HG03342 (cell line): ENCODE data around the gene JSRP1.

Experiments
- ATAC-seq: cut with Tn5 transposase; IDR thresholded peaks from one replicate; pipeline ENCODE4 v1.9.1; 2021; ENCODE audit warnings: mild to moderate bottlenecking, moderate library complexity; ENCODE audit not compliant: unreplicated experiment

The JSRP1 gene

DNA sequence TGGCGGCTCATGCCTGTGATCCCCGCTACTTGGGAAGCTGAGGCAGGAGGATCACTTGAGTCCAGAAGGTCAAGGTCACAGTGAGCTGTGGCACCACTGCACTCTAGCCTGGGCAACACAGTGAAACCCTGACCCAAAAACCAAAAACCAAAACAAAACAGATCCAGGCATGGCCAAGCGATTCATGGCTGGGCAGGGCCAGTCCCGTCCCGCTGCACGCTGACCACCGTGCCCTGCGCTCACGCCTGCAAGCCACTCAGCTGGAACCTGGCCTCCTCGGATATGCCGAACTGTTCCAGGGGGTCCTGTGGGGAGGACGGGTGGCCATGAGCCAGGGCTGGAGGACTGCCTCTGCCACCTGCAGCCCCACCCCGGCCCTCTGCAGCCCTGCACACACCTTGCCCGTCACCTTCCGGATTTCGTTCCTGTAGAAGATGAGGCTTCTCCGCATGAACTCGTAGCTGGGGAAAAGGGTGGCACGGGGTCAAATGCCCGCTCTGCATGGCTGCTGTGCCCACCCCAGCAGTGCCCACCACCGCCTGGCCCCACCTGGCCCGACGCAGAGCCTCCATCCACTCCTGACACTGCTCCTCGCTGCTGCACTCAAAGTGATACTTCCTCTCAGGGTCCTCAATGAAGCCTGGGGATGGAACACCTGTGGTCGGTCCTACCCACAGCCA is 22.5 kb downstream of the JSRP1 start:
- no peak for ATAC-seq

DNA sequence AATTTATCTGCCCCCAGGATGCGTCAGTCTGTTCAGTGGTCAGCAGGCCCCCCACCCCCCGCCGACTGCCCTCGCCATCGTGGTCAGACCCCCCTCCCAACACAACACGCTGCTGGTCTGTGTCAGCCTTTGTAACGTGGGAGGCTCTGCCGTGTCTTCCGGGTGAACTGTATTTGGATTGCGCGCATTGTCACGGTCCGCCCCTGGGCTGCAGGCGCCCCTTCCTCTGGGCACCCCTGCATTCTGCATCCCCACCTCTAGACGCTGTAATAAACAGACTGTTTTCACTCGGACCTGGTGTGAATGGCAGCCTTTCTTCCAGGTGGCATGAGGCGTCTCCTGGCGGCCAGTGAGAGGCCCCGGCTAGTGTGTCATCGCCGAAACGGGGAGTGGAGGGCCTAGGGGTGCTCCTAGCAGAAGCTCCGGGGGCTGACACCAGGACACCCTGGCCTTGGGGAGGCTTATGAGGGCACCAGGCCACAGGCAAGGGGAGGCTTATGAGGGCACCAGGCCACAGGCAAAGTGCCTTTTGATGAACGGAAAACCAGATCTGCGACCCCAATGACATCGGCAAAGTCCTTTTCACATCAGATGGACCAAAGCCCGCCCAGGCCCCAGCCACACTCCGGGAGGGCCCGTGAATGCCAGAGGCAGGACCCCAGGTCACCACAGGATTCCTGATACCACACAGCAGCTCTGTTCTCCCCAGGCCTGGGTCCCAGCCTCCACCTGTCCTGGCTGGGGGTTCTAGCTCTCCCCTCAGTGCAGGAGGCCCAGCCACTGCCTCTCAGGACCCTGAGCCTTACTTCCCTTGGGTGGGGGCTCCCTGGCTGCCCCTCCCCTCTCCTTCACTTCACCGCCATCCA is 23.7 kb downstream of the JSRP1 start:
- no peak for ATAC-seq

DNA sequence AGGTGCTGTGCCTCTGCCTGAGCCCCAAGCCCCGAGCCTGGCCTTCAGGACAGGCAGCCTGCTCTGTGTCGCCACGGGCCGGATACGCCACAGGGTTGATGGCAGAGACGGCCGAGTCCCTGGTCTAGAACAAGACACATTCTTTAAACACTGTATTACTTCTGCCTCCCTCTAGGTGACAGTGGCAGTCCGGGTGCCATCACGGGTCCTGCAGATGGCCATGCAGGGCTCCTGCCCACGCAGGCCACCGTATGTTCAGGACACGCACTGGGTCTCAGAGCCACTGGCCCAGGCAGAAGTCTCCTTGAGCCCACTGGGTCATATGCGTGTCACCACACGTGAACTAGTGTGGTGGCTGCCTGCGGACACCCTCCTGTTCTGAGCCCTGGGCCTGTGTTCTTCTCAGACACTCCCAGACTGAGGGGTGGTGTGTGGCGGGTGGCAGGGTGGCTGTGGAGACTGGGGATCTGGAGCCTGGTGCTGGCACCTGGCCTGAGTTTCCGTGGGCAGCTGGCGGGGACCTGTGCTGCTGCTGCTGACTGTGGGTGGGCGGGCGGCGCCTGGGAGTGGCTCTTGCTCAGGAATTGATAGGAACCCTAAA is 24.5 kb downstream of the JSRP1 start:
- ATAC-seq = no peak

DNA sequence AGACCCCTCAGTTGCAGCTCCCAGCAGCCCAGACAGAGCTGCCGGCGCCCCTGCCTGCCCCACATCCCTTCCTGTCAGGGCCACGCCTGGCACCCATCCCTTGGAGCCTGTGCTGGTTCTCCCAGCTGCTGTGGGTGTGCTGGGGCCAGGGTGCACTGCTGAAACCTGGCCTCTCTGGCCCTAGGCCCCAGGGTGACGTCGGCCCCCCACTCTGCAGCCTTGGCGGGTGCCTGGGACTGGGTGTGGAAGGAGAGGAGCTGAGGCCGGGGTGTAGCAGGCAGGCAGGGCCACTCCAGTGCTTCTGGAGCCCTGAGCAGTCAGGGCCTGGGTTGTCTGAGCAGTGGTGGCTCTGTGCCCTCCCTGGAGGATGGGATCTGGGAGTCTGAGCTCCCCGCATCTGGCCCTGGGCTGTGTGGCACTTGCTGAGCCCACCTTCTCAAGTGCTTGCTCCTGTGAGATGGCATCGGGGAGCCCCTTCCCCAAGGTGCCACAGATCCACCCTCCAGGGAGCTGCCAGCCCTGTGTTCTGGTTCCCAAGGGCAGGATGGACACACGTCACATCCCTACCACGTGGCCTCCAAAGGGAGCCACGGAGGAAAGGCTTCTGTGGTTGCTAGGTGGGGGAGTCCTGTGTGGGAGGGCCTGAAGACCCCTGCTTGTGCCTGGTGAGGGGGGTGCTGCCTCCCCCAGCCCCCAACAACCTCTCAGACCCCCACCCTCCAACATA is 25.2 kb downstream of the JSRP1 start:
- ATAC-seq = no peak

DNA sequence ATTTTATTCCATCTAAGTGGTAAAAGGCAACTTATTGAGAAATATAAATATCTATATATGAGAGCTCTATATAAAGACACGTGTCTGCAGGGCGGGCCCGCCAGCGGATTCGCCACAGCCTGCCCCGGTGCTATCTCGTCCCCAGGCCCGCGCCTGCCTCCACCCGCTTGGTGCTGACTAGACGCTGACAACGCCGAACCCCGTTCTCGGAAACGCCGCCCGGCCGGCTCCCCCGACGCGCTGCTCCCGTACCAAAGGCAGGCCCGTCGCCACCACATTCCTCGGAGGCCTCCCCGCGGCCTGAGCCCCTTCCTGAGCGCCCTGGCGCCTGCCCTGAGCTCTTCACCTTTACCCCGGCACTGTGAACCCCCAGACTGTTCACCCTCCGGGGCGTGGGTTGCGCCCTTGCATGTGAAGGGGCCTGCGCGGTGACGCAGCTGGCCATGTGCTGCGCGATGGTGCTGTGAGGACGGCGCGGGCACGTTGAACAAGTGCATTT is 26.1 kb downstream of the JSRP1 start:
- no peak for ATAC-seq

DNA sequence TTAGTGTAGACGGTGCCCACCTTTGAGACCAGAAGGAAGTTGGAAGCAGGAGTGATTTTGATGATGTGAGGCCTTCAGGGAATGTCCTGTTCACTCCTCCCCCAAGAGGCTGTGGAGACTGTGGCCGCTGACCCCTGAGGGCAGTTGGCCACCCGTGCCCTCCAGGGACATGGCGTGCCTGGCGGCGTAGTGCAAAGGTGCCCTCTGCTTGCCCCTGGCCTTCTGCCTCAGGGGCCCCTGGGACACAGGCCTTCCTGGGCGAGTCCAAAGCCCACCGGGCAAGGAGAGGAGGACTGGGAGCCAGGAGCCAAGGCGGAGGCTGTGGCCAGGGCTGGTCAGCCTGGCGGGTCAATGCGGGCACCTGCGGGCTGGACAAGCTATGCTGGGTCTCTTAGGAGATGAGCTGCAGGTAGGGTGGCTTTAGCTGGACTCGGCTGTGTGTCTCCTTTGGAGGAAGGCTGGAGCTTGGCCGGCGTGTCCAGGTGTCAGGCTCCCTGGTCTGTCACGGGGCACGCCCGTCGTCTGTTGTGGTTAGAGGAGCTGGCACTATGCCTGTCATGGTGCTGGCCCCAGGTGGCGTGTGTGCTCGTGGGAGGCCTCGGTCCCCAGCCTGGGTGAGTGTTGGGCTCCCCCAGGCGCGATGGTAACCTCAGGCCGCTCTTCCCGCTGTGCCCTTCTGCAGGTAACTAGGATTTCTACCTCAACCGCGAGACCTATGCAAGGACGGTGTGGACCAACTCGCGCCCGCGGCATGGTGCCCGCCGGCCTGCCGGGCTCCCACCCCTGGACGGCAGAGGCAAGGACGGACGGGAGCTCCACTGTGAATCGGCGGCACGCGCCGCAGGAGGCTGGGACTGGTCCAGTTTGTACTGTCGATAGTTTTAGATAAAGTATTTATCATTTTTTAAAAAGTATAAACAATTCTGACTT is 26.8 kb downstream of the JSRP1 start:
- ATAC-seq = no peak

DNA sequence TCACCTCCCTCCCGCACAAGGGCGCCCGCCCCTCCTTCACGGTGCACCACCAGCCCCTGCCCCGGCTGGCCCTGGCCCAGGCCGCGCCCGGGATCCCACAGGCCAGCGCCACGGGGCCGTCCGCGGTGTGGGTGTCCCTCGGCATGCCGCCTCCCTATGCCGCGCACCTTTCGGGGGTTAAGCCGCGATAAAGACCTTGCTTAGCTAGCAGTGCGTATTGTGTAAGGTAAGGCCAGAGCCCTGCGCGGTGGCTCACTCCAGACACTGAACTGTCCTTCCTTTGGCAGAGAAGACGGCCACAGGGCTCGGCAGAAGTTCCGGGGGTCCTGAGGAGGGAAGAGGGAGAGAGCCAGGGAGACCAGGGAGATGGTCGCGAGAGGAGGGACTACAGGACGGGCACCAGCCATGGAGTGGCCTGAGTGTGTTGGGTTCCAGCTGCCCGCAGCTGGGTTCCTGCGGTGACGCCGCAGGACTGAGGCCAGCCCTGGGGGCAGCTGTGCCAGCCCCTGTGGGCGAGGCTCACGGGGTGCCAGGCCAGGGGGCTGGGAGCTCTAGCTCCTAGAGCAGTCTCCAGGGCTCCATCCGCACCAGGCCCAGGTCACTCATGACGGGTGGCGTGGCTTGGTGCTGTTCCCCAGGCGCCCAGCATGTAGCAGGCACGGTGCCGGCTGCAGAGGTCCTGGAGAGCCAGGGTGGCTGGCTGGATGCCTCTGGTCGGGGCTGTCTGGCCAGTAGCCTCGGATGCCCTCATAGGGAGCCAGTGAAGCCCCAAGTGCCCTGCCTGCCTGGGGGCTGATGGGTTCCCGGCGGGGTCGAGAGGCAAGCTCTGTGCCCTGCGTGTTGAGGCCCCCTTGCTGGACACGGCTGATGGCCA is 27.8 kb downstream of the JSRP1 start:
- no peak for ATAC-seq

DNA sequence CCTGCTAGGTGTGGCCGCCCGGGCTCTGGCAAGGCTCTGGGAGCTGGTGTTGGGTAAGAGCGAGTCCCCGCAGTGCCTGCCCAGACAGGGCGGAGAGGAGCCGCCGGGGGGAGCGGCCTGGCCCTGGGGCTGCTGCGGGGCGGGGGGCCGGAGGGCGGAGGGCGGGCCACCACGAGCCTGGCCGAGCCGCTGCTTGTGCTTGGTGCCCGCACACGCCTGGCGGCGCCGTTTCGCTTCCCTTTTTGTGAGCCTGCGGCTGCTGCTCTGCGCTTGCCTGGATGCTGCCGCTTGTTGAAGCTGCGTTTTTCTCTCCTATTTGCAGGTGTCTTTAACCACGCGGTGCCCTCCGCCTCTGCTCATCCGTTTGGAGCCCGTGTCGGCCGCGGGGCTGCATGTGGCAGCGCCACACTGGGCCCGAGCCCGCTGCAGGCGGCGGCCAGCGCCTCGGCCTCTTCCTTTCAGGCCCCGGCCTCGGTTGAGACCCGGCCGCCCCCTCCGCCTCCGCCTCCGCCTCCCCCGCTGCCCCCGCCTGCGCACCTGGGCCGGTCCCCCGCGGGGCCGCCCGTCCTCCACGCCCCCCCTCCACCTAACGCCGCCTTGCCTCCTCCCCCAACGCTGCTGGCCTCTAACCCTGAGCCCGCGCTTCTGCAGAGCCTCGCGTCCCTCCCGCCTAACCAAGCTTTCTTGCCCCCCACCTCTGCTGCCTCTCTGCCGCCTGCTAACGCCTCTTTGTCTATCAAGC is 28.6 kb downstream of the JSRP1 start:
- ATAC-seq = no peak

DNA sequence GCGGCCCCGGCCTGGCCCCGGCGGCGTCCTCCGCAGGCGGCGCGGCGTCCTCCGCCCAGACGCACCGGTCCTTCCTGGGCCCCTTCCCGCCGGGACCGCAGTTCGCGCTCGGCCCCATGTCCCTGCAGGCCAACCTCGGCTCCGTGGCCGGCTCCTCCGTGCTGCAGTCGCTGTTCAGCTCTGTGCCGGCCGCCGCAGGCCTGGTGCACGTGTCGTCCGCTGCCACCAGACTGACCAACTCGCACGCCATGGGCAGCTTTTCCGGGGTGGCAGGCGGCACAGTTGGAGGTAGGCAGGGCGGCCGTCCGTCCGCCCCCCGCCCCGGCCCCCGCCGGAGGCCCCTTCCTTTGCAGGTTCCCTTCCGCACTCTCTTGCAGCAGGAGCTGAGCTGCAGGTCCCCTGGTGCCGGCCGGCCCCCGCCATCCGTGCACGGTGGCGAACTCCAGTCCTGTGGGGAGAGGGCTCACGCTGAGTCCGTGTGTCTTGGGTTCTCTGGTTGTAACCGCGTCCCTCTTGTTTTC is 29.3 kb downstream of the JSRP1 start:
- ATAC-seq = no peak

DNA sequence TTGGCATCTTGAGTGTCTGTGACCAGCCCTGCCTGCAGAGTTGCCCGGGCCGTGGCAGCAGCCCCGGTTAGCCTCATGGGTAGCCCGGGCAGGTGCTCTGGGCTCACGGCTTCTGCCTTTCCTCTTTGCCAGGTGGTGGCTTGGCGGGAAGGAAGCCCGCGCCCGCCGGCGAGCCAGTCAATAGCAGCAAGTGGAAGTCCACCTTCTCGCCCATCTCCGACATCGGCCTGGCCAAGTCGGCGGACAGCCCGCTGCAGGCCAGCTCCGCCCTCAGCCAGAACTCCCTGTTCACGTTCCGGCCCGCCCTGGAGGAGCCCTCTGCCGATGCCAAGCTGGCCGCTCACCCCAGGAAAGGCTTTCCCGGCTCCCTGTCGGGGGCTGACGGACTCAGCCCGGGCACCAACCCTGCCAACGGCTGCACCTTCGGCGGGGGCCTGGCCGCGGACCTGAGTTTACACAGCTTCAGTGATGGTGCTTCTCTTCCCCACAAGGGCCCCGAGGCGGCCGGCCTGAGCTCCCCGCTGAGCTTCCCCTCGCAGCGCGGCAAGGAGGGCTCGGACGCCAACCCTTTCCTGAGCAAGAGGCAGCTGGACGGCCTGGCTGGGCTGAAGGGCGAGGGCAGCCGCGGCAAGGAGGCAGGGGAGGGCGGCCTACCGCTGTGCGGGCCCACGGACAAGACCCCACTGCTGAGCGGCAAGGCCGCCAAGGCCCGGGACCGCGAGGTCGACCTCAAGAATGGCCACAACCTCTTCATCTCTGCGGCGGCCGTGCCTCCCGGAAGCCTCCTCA is 30.0 kb downstream of the JSRP1 start:
- no peak for ATAC-seq

DNA sequence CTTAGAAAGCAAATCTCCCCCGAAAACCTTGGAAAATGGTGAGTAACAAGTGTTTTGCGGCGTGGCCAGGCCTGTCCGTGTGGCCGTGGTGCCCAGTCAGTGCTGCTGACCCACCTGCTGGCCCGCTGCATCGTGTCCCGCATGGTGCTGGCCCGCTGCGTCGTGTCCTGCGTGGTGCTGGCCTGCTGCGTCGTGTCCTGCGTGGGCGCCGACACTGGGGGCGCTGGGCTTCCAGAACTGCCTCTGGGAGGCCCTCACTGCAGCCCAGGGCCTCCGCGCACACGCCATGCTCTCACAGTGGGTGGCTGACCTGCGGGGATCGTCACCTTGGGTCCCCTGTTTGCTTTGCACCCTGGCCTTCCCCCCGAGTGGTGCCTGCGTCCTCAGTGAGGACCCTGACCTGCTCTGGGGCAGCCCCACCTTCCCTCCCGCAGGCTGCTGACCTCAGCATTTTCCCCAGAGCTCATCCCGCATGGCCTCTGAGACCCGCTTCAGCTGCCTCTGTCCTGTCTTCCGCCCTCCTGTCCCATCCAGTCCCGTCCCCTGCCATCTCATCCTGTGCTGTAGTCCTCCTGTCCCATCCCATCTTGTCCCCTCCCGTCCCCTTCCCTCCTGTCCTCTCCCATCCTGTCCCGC is 30.7 kb downstream of the JSRP1 start:
- ATAC-seq = no peak

DNA sequence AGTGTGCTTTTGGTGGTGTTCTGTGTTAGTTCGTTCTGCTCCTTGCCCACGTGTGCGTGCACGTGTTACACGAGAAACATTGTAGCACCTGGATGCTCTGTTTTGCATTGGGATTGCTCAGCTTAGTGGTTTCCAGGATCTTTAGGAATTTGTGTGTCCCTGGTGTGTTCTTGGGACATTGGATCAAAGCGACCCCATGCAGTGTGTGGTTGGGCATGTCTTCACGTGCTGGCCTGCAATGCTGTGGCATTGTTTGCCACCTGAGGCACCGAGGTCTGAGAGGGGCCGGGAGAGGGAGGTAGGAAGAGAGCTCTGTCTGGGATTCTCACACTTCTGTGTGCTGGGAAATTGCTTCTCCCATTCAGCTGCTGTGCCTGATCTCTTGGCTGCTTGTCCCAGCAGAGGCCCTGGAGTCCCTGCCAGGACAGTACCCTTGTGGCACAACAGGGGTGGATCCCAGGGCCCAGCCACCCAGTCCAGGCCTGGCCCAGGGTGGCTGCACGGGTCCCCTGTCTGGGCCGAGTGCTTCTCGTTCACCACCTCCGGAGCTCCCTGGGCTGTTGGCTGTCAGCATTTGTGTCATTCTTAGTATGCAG is 31.4 kb downstream of the JSRP1 start:
- no peak for ATAC-seq

DNA sequence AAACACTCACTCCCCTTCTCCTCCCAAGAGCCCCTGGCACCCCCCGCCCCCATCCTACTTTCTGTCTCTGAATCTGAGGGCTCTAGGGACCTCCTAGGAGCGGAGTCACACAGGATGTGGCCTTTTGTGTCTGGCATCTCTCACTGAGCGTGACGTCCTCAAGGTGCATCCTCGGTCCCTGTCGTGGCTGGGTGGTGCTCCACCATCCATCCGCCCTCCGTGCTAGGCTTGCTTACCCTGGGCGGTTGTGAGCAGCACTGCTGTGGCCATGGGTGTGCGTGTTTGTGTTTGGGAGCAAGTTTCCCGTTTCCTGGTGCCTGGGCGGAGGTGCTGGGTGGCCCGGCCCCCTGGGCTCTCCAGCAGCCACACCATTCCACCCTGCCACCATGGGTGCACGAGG is 32.3 kb downstream of the JSRP1 start:
- ATAC-seq = no peak

DNA sequence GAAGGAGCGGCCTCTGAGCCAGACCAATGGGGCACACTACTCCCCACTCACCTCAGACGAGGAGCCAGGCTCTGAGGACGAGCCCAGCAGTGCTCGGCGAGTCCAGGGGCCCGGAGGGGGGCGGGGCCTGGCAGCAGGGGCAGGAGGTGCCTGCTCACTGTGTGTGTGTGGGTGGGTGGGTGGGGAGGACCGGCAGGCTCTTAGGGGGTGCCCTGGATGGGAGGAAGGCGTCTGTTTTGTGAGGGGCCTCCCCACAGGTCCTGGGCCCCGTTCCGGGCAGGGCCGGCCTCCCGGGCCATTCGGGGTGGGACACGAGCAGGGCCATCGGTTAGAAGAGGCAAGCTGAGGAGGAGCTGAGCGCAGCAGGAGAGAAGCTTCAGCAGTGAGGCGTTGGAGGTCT is 32.8 kb downstream of the JSRP1 start:
- ATAC-seq = no peak

DNA sequence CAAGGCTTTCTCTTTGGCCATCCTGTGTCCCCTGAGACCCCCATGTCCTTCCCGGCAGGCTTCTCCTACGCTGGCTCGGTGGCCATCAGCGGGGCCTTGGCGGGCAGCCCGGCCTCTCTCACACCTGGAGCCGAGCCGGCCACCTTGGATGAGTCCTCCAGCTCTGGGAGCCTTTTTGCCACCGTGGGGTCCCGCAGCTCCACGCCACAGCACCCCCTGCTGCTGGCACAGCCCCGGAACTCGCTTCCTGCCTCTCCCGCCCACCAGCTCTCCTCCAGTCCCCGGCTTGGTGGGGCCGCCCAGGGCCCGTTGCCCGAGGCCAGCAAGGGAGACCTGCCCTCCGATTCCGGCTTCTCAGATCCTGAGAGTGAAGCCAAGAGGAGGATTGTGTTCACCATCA is 34.3 kb downstream of the JSRP1 start:
- no peak for ATAC-seq

DNA sequence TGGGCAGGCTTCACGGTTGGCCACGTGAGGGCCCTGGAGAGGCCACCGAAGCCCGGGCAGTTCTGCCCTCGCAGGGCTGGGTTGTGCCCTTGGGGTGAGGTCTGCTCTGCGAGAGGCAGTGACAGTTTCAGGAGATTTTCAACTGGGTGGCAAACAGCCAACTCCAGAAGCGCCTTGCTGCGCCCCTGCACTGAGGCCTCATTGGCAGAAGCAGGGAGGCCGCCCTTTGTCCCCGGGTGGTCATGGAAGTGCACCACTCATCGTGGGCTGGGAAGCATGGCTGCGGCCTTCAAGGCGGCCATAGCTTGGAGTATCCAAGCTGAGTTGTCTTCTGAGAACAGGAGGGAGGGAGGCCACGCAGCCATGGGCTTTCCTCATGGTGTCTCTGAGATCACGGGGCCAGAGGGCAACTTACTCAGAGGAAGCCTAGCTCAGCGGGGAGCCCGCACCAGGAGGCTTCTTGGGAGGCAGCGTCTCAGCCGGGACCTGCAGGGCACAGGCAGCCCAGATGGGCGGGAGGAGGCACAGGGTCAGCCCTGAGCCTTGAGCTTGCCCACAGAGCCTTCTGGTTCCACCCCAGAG is 34.9 kb downstream of the JSRP1 start:
- no peak for ATAC-seq
